NT2/D1 (cell line): ENCODE measurements around the gene ZNF408.

Experiments used
- YY1 ChIP-seq: IDR thresholded peaks from 2 replicates; pipeline ENCODE4 v1.6.1; 2011; ENCODE audit not compliant: insufficient read length, insufficient read depth
- ZNF274 ChIP-seq: IDR thresholded peaks from 2 replicates; pipeline ENCODE4 v1.6.1; 2011; ENCODE audit warnings: mild to moderate bottlenecking, low read depth, low read length

DNA sequence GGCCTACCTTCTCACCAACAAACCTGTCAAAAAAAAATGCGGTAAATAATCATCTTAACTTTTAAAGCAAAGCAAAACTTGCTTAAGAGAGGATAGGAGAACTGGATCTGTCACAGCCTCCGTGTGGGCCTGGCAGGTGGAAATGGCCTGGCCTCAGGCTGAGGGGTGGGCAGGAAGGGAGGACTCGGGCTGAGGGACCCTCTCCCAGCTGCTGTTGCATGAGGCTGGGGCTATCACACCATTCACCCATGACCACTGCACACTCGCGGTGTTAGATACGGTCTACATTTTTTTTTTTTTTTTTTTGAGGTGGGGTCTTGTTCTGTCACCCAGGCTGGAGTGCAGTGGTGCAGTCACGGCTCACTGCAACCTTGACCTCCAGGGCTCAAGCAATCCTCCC lies 24.9 kb upstream of the ZNF408 start:
- no peak for TF ChIP-seq ZNF274
- no peak for TF ChIP-seq YY1
